Measurements from ENCODE around the gene STBD1. TPM values are rescaled to one million over a fixed set of nuclear protein-coding genes. Genes with fewer than 3 reads are reported as not detected.
A peak's percentile ranks its signal among the peaks of the same experiment; 100 is the strongest.

STBD1 gene
- total and polyA plus RNA-seq, 9 of the 15 experiments (the other 6 are each of a cell fraction or from before 2014, with no cell fraction given) = 0.08 to 0.64 (median 0.27) TPM; not detected in 2

DNA sequence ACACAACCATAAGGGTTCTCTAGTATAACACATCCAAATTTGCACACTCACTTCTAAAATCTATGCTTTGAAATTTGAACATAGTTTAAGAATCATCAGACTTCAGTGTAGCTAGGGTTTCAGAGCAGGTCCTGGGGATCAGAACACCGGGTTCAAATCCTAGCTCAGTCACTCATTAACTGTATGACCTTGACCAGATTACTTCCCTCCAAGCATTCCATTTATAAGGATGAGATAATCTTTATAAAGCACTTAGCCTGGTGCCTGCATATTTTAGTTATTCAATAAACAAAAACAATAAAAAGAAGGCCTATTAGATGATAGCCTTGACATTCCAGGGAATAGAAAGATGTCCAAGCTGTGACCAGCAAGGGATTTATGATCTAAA lies 4.8 kb upstream of the STBD1 start (continued):
- TF ChIP-seq NR2C1 (IDR thresholded peaks at IDR 0.05) = 0 out of 2 replicates have a peak, but pooled peaks have one; percentile 12
- TF ChIP-seq NR2C1 (tag; IDR thresholded peaks at IDR 0.05) = no peak
- TF ChIP-seq RFX5 (IDR thresholded peaks at IDR 0.05; ENCODE audit: low read depth, low read length) = no peak
- no peak for TF ChIP-seq FOXA3 (CRISPR knock-in tag; conservative IDR thresholded peaks at IDR 0.05 in 1 of 2, IDR thresholded peaks at IDR 0.05 in 1 of 2)
- no peak for TF ChIP-seq STAT5B (CRISPR knock-in tag; IDR thresholded peaks at IDR 0.05)
- TF ChIP-seq HEY1 (CRISPR knock-in tag; IDR thresholded peaks at IDR 0.05; ENCODE audit: borderline replicate concordance) = no peak
- TF ChIP-seq NR2C2 (CRISPR knock-in tag; IDR thresholded peaks at IDR 0.05) = no peak
- TF ChIP-seq NR2C2 (tag; IDR thresholded peaks at IDR 0.05) = peak; percentile 7; the same call in 1 of the 2 replicates
- TF ChIP-seq ZNF584 (CRISPR knock-in tag; IDR thresholded peaks at IDR 0.05; ENCODE audit: low read depth) = 0 out of 2 replicates have a peak, but pooled peaks have one; percentile 3
- 0 out of 2 replicates have a peak, but pooled peaks have one; percentile 15 for TF ChIP-seq SMARCE1 (IDR thresholded peaks at IDR 0.05)
- TF ChIP-seq, protein P1, sequence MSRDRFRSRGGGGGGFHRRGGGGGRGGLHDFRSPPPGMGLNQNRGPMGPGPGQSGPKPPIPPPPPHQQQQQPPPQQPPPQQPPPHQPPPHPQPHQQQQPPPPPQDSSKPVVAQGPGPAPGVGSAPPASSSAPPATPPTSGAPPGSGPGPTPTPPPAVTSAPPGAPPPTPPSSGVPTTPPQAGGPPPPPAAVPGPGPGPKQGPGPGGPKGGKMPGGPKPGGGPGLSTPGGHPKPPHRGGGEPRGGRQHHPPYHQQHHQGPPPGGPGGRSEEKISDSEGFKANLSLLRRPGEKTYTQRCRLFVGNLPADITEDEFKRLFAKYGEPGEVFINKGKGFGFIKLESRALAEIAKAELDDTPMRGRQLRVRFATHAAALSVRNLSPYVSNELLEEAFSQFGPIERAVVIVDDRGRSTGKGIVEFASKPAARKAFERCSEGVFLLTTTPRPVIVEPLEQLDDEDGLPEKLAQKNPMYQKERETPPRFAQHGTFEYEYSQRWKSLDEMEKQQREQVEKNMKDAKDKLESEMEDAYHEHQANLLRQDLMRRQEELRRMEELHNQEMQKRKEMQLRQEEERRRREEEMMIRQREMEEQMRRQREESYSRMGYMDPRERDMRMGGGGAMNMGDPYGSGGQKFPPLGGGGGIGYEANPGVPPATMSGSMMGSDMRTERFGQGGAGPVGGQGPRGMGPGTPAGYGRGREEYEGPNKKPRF (IDR thresholded peaks at IDR 0.05; ENCODE audit: low read depth, low read length) = no peak
- no peak for TF ChIP-seq POLR2G (IDR thresholded peaks at IDR 0.05; ENCODE audit: low read depth, low read length)
- 0 out of 2 replicates have a peak, but pooled peaks have one; percentile 4 for TF ChIP-seq DPF2 (IDR thresholded peaks at IDR 0.05)
